Fibroblast of skin of left quadriceps (primary cell): ENCODE measurements around the gene FRMD4A.

Experiments used
- DNase-seq, 2 experiments: peaks; one replicate each; pipeline ENCODE4 v3.0.0-alpha.2; 2013; ENCODE audit warnings: low read depth in 2 of 2

The FRMD4A gene

GRCh38 chr10:13705526-13706174 lies 625.1 kb downstream of the FRMD4A start:
- DNase-seq: no peak

GRCh38 chr10:13704964-13705363 lies 625.8 kb downstream of the FRMD4A start:
- DNase-seq: no peak

- DNase-seq: no peak
Measured at GRCh38 chr10:13703997-13704536, 626.7 kb downstream of the FRMD4A start.

- no peak for DNase-seq
Measured at GRCh38 chr10:13703101-13703818, 627.5 kb downstream of the FRMD4A start.

GRCh38 chr10:13701157-13701919 lies 629.4 kb downstream of the FRMD4A start:
- no peak for DNase-seq

- DNase-seq: no peak
Measured at GRCh38 chr10:13700473-13701144, 630.1 kb downstream of the FRMD4A start.

- no peak for DNase-seq
Measured at GRCh38 chr10:13699216-13699615, 631.5 kb downstream of the FRMD4A start.

- no peak for DNase-seq
Measured at GRCh38 chr10:13698217-13698616, 632.5 kb downstream of the FRMD4A start.

- DNase-seq: no peak
Measured at GRCh38 chr10:13696071-13696470, 634.7 kb downstream of the FRMD4A start.

GRCh38 chr10:13695588-13695987 lies 635.1 kb downstream of the FRMD4A start:
- no peak for DNase-seq

GRCh38 chr10:13693783-13694700 lies 636.7 kb downstream of the FRMD4A start:
- no peak for DNase-seq

GRCh38 chr10:13690281-13690825 lies 640.4 kb downstream of the FRMD4A start:
- DNase-seq: no peak

- no peak for DNase-seq
Measured at GRCh38 chr10:13686331-13686752, 644.4 kb downstream of the FRMD4A start.

GRCh38 chr10:13685885-13686284 lies 644.8 kb downstream of the FRMD4A start:
- no peak for DNase-seq

GRCh38 chr10:13684806-13685482 lies 645.8 kb downstream of the FRMD4A start:
- peak; percentile 86 to 88 for DNase-seq

GRCh38 chr10:13684252-13684791 lies 646.4 kb downstream of the FRMD4A start:
- DNase-seq: peak; percentile 54 to 56

- DNase-seq: no peak
Measured at GRCh38 chr10:13683017-13683416, 647.7 kb downstream of the FRMD4A start.

- no peak for DNase-seq
Measured at GRCh38 chr10:13681960-13682359, 648.8 kb downstream of the FRMD4A start.

- no peak for DNase-seq
Measured at GRCh38 chr10:13681528-13681927, 649.2 kb downstream of the FRMD4A start.

- no peak for DNase-seq
Measured at GRCh38 chr10:13681095-13681494, 649.6 kb downstream of the FRMD4A start.
